Stimulated activated CD8-positive, alpha-beta memory T cell treated with anti-CD3 and anti-CD28 coated beads, Interleukin-15, amount 100 ng/mL, for 24 hours (primary cell): ENCODE measurements around the gene FGF19.
"Not testable (repeated sequence)": the region's sequence is repeated elsewhere in the genome, so short reads cannot be mapped to it uniquely, and the experiment has no call there.

Experiments
- DNase-seq: peaks from one replicate; pipeline ENCODE4 v3.0.0-alpha.2; 2020; ENCODE audit warnings: low read depth

FGF19 gene

DNA sequence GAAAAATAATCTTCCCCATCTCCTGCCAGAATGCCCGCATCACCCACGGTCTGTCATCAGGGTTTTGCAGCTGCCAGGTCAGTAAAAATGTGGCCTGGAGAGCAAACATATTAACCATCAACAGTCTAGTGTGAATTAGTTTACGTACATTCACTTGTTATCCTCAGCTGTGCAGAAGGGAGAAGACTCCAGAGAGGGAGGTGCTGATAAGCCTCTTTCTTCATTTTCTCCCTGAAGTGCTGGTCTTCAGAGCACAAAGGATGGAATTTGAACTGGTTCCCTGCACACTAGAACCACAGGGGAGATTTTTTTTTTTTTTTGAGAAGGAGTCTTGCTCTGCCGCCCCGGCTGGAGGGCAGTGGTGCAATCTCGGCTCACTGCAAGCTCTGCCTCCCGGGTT, 8.2 kb downstream of the FGF19 start:
- DNase-seq: no peak

GRCh38 chr11:69694781-69695180, 9.0 kb downstream of the FGF19 start:
- DNase-seq: no peak

DNA sequence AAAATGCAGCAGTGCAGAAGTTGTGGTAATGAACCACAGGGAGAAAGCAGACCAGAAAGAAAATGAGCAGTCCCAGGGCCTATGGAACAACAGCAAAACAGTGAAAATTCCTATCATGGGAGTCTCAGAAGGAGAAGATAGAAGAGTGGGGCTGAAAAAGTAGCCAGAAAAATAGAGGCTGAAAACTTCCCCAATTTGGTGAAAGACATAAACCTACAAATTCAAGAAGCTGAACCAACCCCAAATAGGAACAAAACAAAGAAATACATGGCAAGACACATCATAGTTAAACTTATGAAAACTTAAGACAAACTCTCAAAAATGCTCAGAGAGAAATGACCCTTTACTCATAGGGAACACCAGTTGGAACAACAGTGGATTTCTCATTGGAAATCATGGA, 11.4 kb downstream of the FGF19 start:
- DNase-seq: no peak

GRCh38 chr11:69691463-69691862, 12.4 kb downstream of the FGF19 start:
- no peak for DNase-seq

DNA sequence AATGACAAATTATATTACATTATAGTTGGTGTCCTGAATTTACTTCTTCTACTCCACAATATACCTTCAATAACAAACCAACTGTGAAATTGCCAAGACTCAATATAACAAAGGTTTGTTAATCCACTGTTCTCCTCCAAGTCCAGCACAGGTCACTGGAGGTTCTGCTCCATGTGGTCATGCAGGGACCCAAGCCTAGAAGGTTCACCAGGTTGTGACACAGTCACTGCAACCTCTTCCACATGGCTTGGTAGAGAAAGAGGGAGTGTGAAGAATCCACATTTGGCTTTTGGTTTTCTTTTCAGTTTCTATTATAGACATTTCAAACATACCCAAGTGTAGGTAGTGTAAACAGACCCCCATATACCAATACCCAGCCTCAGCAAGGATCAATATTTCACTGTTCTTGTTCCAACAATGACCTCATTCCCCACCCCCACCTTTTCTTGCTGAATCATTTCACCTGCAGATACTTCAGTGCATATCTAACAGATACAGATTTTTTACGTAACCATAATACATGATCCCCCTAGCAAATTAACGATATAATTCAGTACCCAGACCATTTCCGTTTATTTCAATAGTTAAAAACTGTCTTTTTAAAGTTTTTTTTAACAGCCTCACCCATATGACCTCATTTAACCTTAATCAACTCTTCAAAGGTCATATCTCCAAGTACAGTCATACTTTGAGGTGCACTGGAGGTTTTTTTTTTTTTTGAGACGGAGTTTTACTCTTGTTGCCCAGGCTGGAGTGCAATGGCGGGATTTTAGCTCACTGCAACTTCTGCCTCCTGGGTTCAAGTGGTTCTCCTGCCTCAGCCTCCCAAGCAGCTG, 14.1 kb downstream of the FGF19 start:
- no peak for DNase-seq

- DNase-seq: not testable (repeated sequence)
These were observed 15.7 kb downstream of the FGF19 start for GRCh38 chr11:69687969-69688771.

DNA sequence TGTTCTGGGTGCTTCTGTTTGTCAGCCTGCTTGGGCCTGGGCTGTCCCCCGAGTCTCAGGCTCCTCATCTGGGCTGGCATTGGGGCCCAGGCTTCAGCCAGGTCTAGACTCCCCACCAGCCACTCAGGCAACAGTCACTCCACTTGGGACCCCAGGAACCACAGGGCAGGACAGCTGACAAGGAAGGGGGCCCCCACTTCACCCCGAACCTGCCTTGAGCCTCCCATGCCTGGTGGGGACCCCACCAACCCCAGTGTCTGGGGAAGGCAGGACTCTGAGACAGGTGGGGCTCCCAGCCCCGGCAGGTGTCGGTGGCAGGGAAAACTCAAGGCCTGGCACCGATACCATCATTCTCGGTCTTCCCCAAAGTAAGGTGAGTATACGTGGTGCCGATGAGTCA, 17.0 kb downstream of the FGF19 start:
- DNase-seq: no peak

- DNase-seq: no peak
These were observed 17.4 kb downstream of the FGF19 start for GRCh38 chr11:69686452-69686851.

- DNase-seq: no peak
These were observed 18.5 kb downstream of the FGF19 start for GRCh38 chr11:69685348-69685747.

GRCh38 chr11:69684651-69685050, 19.2 kb downstream of the FGF19 start:
- DNase-seq: no peak

GRCh38 chr11:69683764-69684333, 20.0 kb downstream of the FGF19 start:
- no peak for DNase-seq

GRCh38 chr11:69682681-69683326, 21.0 kb downstream of the FGF19 start:
- no peak for DNase-seq

DNA sequence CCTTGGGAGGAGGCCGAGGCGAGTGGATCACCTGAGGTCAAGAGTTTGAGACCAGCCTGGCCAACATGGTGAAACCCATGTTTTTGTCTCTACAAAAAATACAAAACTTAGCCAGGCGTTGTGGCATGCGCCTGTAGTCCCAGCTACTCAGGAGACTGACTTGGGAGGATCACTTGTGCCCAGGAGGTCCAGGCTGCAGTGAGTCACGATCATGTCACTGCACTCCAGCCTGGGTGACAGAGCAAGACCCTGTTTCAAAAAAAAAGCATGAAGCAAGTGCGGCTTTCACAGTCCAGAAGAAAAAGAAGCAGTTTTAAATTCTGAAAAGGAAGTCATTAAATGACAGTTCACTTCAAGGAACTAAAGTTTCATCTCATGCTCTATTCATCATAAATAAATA, 21.6 kb downstream of the FGF19 start:
- DNase-seq: no peak

DNA sequence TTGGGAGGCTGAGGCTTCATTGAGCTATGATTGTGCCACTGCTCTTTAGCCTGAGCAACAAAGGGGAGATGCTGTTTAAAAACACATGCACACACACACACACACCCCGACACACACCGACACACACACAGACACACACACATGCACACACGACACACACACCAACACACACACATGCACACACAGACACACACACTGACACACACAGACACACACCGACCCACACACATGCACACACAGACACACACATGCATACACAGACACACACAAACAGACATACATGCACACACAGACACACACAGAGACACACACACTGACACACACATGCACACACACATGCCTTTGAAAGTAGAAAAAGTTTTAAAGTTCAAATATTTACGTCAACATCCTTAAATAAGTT, 23.1 kb downstream of the FGF19 start:
- no peak for DNase-seq

DNA sequence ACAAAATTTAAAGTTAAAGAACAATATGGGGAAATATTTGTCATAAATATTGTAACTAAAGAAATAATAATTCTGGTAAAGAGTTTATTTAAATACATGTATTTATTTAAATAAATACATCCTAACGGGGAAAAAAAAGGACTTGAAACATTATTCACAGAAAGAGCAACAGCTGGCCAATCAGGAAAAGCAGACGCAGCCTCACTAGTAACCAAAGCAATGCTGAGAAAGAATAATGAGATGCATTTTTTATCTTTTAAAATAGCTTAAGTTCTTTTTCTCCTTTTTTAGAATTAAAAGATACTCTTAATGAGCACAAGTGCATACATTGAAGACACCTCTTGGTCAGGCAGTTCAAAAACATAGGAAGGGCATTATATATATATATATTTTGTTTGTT, 26.1 kb downstream of the FGF19 start:
- DNase-seq: no peak

DNA sequence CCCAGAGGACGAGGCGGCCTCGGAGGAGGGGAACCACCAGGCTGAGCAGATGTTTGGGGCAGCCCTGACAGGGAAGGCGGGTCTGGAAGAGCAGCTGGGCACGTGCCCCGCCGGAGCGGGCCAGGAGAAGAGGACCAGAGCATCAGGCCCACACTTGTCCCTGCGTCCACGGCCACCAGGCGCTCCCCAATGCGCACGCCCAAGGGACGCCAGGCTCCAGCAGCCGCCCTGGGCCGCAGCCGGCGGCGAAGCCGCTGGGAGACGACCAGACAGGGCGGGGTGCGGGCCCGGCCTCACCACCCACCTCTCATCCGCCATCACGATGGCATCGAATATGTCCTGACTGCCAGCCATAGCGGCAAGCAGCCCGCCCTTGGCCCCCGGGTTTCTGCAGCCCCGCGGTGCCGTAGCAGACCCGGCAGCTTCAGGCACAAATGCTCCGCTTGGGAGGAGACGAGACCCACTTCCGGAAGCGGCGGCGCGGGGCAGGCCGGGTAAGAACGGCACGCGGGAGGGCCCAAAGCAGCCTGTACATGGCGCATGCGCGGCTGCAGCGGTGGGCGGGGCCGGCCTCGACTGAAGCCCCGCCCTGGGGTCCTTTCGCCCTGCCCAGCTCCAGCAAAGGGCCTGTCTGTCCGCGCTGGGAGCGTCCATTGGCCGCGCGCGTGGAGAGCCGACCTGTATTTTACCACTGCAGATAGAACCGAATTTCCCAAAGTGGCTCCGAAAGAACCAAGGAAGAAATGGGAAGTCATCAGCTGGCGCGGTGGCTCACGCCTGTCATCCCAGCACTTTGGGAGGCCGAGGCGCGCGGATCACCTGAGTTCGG, 28.7 kb downstream of the FGF19 start, which contains the start of gene LTO1:
LTO1 (minus strand) TSS at position 468 of the 829 bp plus-strand sequence; CDS start at position 354, 114 bp downstream.
- DNase-seq: peak; percentile 95

- DNase-seq: no peak
These were observed 29.4 kb downstream of the FGF19 start for GRCh38 chr11:69674267-69674885.

DNA sequence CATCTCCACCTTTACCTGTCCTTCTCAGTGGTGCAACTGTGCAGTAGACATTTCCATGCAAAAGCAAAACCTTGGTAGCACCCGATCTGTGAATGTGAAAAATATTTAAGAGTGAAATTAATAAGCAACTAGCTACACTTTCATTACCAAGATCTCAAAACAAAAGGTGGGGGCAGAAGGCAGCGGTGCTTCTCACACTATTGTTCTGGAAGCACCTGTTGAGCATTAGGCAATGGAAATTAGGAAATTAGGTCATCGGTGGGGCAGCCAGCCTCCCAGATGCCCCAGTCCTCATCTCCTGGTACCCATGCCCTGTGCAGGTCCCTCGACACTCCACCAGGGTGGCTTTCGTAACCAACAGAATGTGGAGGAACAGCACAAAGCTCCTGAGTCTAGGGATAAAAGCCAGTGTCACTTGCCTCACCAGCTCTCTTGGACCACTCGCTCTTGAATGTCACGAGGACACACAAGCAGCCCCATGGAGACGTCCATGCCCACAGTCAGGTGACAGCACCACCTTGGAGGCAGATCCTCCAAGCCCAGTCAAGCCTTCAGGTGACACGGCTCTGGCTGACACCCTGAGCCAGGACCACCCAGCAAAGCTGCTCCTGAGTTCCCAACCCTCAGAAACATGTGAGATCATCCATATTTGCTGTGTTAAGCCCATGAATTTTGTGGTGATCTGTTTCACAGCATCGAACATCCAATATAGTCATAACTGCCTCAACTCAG, 31.9 kb downstream of the FGF19 start:
- DNase-seq: no peak

DNA sequence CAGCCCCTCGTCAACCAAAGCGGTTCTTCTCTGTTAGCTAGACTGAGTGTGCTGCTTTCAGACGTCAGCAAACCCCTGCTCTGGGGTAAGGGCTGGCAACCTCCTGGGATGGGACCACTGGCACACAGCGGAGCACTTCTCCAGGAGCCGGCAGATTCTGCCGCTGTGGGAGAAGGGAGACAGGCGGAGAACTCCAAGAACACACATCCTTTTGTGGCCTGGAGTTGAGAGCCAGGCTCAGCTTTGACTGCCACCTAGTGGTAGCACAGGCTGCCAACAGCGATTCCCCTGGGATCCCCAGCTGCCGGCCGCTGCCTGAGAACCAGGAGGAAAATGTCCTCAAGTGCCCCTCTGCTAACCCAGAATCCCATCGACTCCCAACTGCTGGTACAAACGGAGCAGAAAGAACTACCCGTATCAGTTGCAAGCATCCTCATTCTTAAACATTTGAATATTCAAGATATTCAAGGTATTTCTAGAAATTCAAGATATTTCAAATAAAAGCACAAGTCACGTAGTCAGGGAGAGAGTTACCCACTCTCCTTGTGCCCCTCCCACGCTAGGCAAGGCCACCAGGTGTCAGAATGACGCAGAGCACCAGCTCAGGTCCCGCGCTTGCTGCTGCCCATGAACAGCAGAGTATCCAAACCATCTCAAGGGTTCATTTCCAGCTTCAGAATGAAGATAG, 33.5 kb downstream of the FGF19 start:
- DNase-seq: peak; percentile 29

- no peak for DNase-seq
These were observed 34.3 kb downstream of the FGF19 start for GRCh38 chr11:69669486-69669885.
